C1 segment of cervical spinal cord (tissue), 14 donors: Measurements from ENCODE around the gene DRAM1.

Source experiments
- DNase-seq, 14 donors: peaks; one replicate each; lab custom pipeline; 2025; lab: John Stamatoyannopoulos, UW

Gene DRAM1

DNA sequence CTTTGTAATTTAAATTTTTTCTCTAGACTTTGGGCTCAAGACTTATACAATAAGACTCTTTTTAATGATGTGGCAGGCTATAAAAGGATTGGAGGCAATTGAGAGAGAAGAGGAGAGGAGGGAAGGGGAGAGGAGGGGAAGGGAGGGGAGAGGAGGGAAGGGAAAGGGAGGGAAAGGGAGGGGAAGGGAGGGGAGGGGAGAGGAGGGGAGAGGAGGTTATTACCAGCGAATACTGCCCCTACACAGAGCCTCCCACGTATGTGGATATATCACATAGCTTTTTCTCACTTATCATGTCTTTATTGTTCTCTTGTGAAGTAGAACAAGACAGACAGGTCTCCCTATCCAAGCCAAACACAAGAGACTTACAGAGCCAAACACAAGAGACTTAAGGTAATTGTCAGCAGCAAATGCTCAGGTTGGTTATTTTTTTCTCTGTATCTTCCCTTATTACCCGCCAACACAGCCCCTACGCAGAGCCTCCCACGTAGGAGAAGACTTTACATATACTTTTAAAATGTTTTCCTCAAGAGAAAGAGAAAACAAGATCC, 63.1 kb downstream of the DRAM1 start:
- DNase-seq: no peak

- no peak for DNase-seq
Measured at GRCh38 chr12:101941306-101942249, 64.2 kb downstream of the DRAM1 start.

DNA sequence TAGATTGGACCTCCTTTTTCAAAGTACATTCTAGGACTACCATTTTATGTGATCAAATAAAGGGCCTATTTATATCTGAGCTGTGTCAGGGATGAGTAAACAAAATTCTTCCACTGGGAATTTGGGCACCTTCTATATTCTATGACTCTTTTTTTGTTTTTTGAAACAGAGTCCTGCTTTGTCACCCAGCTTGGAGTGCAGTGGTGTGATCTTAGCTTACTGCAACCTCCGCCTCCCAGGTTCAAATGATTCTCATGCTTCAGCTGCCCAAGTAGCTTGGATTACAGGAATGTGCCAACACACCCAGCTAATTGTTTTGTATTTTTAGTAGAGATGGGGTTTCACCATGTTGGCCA, 64.8 kb downstream of the DRAM1 start:
- no peak for DNase-seq

DNA sequence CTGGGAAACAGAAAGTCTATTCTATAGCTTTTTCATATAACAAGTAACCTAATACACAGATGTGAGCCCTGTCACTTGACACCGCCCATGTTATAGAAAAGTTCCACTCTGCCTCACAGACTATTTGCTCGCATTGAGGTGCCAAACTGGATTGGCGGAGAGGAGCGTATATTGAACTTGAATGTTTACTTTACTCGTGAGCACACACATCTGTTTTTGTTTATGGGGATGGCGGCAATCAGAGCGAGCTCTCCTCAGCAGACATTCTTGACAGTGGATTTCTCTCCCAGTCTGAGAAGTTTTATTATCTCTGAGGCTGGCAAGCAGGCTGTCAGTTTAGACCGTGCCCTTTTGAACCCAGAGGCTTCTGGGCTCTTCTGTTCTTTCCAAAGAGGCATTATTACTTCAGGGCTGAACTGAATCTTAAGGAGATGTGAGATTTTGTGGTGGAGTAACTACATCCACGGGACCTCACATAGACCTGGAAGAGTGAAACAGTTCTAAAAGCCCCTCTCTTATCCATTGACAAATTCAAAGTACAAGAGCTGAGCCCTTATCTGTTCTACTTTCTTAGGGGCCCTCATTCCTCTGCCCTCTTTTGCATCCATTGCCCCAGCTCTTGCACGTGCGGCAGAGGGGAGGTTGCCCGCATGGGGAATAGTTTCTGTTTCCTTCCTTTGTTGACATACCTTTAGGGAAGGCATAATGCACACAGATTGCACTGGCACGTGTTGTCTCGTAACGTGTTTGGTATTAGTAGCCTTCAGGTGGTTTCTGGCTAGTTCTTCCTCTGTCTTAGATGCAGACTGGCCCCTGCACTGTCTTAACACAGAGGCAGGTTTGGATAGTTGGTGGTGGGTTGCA, 68.2 kb downstream of the DRAM1 start:
- DNase-seq: no peak

DNA sequence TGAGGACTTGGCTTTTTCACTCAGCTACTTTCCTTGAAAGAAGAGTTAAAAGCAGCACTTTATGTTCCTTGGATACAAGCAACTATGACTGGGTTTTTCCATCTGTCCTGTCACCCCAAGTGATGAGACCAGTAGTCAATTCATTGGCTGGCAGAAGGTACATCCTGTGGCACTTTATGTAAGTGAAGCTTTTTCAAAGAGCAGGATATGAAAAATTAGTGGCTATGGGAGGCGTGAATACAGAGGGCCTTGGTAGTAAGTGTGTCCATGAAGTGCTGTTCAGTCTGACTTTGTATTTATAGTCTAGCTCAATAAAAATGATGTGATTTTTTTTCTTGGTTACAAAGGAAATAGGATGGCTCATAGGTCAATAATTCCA, 68.8 kb downstream of the DRAM1 start:
- no peak for DNase-seq

- DNase-seq: no peak
Measured at GRCh38 chr12:101947316-101947715, 69.9 kb downstream of the DRAM1 start.

GRCh38 chr12:101948365-101948764, 71.0 kb downstream of the DRAM1 start:
- no peak for DNase-seq

DNA sequence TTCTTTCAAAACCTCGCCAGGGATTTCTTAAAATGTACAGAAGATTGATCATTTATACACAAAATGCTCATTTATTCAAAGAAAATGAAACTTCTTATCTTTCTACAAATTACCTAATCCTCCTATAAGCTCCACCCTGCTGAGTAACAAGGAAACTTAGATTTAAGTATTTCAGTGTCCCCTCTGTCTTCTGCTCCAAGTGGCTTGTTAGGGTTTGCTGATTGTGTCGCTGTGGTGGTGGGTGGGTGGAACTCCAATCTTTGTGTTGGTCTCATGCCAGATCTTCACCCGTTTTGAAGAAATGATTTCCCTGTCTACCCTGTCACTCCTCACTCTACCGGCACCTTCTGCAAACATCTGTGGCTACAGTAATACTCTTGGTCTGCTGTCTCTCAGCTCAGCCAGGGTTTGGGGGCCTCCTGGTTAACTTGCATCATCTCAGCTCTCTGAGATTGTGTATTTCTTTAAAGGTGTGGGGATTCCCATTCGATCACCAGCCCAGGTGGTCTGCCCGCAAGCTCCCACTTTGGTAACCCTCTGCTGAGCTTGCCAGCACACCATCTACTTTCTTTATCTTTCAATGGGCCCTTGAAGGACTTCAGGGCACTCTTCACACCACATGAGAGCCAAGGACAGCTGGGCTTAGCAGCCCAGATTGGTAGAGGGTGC, 73.8 kb downstream of the DRAM1 start:
- no peak for DNase-seq

DNA sequence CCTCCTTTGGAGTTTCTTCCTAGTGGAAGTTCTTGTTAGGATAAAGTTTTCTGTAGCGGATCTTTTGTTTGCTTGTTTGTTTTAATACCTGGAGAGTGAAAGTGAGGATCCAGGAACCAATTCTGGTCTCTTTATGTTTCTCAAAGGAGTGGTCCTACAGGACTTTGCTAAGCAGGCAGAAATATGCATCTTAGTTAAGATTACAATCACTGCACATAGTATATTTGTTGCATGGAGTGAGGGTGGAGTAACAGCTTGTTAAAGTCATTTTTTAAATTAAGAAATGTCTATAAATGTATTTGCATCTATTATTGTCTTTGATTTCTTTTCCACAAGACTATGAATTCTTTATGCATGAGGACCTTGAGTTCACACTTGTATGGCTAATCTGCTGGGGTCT, 76.7 kb downstream of the DRAM1 start:
- DNase-seq: no peak

DNA sequence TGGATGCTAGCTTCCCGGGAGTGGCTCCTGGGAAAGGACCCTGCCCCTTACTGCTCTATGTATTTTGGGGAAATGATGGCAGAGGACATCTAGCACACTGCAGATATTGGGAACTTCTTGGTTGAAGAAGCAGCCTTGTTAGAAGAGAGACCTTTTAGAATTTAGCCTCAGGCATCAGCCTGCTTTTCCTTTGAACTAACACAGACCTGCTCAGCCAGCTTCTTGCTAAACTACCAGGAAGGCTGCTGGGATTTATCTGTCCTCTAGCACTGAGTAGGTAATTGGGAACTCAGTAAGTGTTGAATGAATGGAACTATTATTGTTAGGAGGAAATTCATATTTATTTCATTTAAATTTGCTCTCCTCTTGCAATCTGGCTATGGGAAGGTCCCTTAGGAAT, 77.3 kb downstream of the DRAM1 start:
- no peak for DNase-seq

DNA sequence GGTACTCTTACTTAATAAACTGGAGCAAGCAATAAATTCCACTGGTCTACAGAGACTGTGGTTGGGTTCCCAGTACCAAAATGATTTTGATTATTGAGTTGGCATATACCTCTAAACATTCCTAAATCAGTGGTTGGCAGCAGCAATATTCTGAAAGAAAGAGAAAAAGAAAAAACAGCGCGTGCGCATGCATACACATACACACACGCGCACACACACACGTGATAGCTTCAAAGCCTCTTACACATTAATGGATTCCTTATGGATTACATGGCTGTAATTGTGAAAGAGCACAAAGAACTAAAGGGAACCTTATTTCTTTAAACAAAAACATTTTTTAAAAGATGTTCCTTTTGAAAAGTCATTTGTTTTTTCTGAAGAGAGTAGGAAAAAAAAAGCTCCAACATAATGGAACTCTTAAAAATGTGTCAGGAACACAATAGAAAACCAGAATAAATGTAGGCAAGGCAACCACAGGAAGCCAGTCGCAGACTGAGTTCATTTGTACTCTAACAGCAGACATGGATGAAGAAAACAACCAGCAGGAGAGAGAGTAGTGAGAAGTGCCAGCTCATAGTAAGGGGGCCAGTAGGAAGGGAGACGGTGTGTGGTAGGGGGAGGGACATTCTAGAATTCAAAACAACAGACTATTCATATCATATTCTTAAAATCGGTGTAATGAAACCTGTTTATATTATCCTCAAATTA, 80.0 kb downstream of the DRAM1 start:
- no peak for DNase-seq

DNA sequence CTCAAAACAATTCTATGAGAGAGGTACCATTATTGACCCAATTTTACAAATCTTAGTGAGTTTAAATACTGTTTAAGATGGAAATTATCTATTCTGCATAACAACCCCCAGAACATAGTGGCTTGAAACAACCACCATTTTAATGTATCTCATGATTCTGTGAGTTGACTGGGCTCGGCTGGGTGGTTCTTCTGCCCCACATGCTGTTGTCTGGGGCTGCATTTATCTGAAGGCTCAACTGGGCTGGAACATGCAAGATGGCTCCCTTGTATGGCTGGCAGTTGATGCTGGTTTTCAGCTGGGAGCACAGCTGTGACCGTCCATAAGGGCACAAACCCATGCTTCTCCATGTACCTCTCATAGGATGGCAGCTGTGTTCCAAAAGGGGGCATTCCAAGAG, 82.2 kb downstream of the DRAM1 start:
- no peak for DNase-seq

DNA sequence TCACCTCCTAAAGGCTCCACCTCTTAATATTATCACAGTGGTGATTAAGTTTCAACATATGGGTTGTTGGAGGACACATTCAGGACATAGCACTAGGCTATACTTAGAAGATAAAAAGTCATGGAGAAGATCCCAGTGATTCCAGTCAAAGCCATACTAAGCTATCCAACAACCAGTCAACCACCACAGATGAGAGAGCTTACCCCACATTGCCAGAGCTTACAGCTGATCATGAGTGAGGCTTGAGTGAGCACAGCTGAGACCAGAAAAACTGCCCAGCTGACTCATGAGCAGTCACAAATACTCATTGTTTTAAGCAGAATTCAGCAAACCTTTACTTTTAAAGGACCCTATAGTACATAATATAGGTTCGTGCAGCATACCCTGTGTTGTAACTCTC, 85.1 kb downstream of the DRAM1 start:
- no peak for DNase-seq

- DNase-seq: peak in 1 of 14 donors; percentile 1
Measured at GRCh38 chr12:101963697-101964096, 86.3 kb downstream of the DRAM1 start.

DNA sequence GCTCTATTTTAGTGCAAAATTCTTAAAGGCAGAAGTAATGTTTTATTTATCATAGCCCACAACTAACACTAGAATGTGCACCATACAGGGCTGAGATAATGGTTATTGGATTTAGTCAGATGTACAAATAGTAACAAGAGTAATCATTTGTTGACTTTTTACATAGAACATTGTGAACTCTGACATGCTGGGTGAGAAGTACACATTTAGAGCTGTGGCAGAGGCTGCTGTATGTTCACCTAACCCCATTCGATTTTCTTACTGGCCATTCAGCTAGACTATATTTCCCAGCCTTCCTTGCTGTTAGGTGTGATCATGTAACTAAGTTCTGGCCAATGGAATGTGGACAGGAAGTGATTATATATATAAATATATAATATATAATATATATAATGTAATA, 89.1 kb downstream of the DRAM1 start:
- no peak for DNase-seq

GRCh38 chr12:101967506-101967905, 90.1 kb downstream of the DRAM1 start:
- no peak for DNase-seq

- DNase-seq: no peak
Measured at GRCh38 chr12:101968770-101969169, 91.4 kb downstream of the DRAM1 start.
